Activated T-helper 2 cell treated with anti-CD3 and anti-CD28 coated beads, Interferon-gamma antibody, Interleukin-2, Interleukin-4, amounts not matched to agents 10 μg/mL and 5 μg/mL and 100 μg/mL, durations not matched to agents 14 hours and 24 hours and 36 hours (primary cell): ENCODE measurements around the gene IL1RAPL1. TPM values are rescaled to one million over a fixed set of nuclear protein-coding genes. Genes with fewer than 3 reads are reported as not detected.

Source experiments
- DNase-seq: peaks from one replicate; pipeline ENCODE4 v3.0.0; 2021; ENCODE audit warnings: low spot score
- H3K27ac Mint-ChIP-seq: one replicate; pipeline ENCODE4 v1.8.0; 2021; ENCODE audit warnings: mixed read lengths
- H3K27me3 Mint-ChIP-seq: one replicate; pipeline ENCODE4 v1.8.0; 2021; ENCODE audit warnings: low read depth, mixed read lengths
- H3K36me3 Mint-ChIP-seq: one replicate; pipeline ENCODE4 v1.8.0; 2021; ENCODE audit warnings: low read depth, mixed read lengths
- H3K4me1 Mint-ChIP-seq: one replicate; pipeline ENCODE4 v1.8.0; 2021; ENCODE audit warnings: low read depth, mixed read lengths
- H3K4me3 Mint-ChIP-seq: one replicate; pipeline ENCODE4 v1.8.0; 2021; ENCODE audit warnings: low read depth, mild to moderate bottlenecking, moderate library complexity, mixed read lengths
- H3K9me3 Mint-ChIP-seq: one replicate; pipeline ENCODE4 v1.8.0; 2021; ENCODE audit warnings: mixed read lengths
- intact Hi-C: fragments of 100-400 bp; cut with micrococcal nuclease; formaldehyde crosslinking; loops from one replicate; pipeline ENCODE4 v1.15.1; 2023
- total RNA-seq: library from RNA; stranded (reverse); gene quantifications from 2 replicates; pipeline ENCODE4 v1.2.3, GENCODE V29; 2022

The IL1RAPL1 gene
- total RNA-seq, 1 donor from 2014 or later, result not detected

DNA sequence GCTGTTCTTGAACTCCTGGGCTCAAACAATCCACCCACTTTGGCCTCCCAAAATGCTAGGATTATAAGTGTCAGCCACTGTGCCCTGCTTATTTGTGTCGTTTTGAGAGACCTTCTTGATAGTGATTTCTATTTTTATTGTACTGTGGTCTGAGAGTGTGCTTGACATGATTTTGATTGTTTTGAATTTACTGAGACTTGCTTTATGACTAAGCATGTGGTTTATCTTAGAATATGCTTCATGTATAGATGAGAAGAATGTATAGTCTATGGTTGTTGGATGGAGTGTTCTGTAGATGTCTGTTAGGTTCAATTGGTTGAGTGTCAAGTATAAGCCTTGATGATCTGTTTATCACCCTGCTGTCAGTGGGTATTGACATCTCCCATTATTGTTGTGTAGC is 789.3 kb downstream of the IL1RAPL1 start:
- no peak overlapping the region for H3K27ac Mint-ChIP-seq
- intact Hi-C loops, result no loop called here
- no peaks in the 10 kb centered on the region for H3K4me1 Mint-ChIP-seq
- H3K27me3 Mint-ChIP-seq, result no peaks in the 10 kb centered on the region
- H3K36me3 Mint-ChIP-seq, result no peaks in the 10 kb centered on the region
- peaks cover 13% of the 10 kb centered on the region for H3K9me3 Mint-ChIP-seq
- no peak for DNase-seq
- H3K4me3 Mint-ChIP-seq, result no peak overlapping the region

DNA sequence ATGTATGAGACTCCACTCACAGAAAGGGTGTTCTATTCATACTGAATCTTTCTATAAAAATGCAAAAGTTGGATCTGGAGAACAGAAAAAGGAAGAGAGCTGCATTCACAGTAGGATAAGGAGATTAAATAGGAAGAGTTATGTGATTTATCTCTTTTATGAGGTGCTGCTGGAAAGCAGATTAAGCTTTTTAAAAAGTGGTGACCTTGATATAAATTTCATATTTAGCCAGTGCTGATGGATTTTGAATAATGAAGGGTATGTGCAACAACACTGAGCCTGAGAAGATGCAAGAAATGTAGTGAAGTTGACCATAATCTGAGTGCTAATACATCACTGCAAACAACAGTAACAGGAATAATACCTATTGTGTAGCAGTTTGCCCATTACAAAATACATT is 795.6 kb downstream of the IL1RAPL1 start:
- DNase-seq, result no peak
- H3K27ac Mint-ChIP-seq, result no peak overlapping the region
- no peaks in the 10 kb centered on the region for H3K4me1 Mint-ChIP-seq
- peaks cover 12% of the 10 kb centered on the region for H3K9me3 Mint-ChIP-seq
- no peaks in the 10 kb centered on the region for H3K27me3 Mint-ChIP-seq
- intact Hi-C loops, result no loop called here
- H3K4me3 Mint-ChIP-seq, result no peak overlapping the region
- no peaks in the 10 kb centered on the region for H3K36me3 Mint-ChIP-seq

DNA sequence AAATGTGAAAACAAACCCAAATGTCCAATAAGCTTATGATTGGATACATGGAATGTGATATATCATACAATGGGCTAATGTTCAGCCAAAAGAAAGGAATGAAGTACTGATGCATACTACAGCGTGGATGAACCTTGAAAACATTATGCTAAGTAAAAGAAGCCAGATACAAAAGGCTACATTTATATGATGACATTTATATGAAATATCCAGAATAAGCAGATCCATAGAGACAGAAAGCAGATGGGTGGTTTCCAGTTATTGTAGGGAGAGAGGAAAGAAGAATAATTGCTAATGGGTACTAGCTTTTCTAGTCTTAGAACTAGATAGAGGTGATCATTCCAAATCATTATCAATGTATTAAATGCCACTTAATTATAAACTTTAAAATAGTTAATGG is 801.3 kb downstream of the IL1RAPL1 start:
- intact Hi-C loops, result no loop called here
- H3K4me1 Mint-ChIP-seq, result no peaks in the 10 kb centered on the region
- H3K4me3 Mint-ChIP-seq, result no peak overlapping the region
- DNase-seq, result no peak
- no peaks in the 10 kb centered on the region for H3K27me3 Mint-ChIP-seq
- no peak overlapping the region for H3K27ac Mint-ChIP-seq
- H3K36me3 Mint-ChIP-seq, result no peaks in the 10 kb centered on the region
- H3K9me3 Mint-ChIP-seq, result peaks cover 7% of the 10 kb centered on the region

DNA sequence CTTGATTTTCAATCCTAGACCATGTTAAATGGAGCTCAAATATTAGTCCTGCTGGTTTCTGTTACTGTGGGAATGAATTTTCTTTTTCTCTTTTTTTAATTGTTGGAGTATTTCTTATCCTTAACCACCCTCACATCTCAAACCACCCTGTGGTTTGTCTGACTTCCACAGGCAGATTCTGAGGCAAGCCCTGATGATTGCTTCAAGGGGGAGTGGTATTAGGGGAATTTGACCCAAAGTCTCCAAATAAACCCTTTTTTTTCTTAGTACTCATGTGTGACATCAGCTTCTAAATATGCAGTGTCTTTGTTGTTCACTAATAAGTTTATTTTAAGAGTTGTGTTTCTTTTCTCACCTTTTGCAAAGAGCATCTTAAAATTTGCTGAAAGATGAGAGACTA is 810.3 kb downstream of the IL1RAPL1 start:
- no peak overlapping the region for H3K27ac Mint-ChIP-seq
- no peak overlapping the region for H3K4me3 Mint-ChIP-seq
- H3K27me3 Mint-ChIP-seq, result no peaks in the 10 kb centered on the region
- no peaks in the 10 kb centered on the region for H3K4me1 Mint-ChIP-seq
- no peaks in the 10 kb centered on the region for H3K9me3 Mint-ChIP-seq
- DNase-seq, result no peak
- H3K36me3 Mint-ChIP-seq, result no peaks in the 10 kb centered on the region
- intact Hi-C loops, result no loop called here

DNA sequence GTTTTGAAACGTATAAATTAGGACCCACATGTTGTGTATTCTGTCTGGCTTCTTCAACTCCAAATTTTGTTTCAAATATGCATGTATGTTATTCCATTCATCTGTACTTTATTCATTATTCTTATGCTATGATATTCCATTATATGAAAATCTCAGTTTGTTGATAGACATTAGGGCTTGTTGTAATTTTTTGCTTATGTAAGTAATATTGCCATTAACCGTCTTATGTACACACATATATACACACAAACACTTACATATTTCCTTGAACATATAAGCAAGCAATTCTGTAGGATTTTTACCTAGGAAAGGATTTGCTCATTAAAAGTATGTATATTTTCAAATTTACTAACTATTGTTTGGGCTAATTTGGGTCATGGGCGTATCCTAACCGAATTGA is 820.1 kb downstream of the IL1RAPL1 start:
- no peak for DNase-seq
- H3K27me3 Mint-ChIP-seq, result no peaks in the 10 kb centered on the region
- no peaks in the 10 kb centered on the region for H3K36me3 Mint-ChIP-seq
- H3K9me3 Mint-ChIP-seq, result peaks cover 6% of the 10 kb centered on the region
- H3K4me1 Mint-ChIP-seq, result no peaks in the 10 kb centered on the region
- no peak overlapping the region for H3K27ac Mint-ChIP-seq
- intact Hi-C loops, result no loop called here
- no peak overlapping the region for H3K4me3 Mint-ChIP-seq

DNA sequence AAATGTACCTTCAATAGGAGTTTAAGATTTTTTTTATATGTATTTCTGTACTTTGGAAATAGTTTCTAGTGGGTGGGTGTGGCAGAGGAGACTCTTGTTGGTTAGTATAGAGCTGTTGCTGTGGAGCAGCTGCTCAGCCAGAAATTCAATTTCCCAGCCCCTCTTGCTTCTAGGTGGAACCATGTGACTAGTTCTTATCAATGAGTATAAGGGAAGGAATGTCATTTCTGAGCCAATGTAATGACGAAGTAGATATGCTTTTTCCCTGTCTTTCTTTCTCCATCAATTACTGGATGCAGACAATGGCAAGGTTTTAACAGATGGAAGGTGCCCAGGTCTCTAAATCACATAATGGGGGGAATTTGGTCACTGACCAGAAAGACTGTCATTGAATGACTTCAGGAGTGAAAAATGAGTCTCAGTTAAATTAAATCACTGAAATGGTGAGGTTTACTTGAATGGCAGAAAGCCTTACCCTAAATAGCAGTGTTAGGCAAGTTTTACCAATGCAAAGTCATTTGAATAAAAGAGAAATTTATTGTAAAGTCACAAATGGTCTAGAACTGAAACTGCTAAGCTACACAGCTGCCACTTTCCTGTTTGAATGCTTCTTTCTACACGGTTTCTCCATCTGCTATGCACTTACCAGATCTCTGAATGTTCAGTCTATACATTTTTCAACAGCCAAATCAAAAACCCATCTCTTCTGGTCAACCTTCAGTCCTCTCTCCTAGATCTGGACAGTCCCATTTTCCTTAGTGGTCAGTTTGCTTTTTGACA is 832.7 kb downstream of the IL1RAPL1 start:
- intact Hi-C loops, result no loop called here
- no peak for DNase-seq
- H3K9me3 Mint-ChIP-seq, result no peaks in the 10 kb centered on the region
- no peak overlapping the region for H3K4me3 Mint-ChIP-seq
- H3K27me3 Mint-ChIP-seq, result no peaks in the 10 kb centered on the region
- H3K27ac Mint-ChIP-seq, result no peak overlapping the region
- no peaks in the 10 kb centered on the region for H3K36me3 Mint-ChIP-seq
- no peaks in the 10 kb centered on the region for H3K4me1 Mint-ChIP-seq

DNA sequence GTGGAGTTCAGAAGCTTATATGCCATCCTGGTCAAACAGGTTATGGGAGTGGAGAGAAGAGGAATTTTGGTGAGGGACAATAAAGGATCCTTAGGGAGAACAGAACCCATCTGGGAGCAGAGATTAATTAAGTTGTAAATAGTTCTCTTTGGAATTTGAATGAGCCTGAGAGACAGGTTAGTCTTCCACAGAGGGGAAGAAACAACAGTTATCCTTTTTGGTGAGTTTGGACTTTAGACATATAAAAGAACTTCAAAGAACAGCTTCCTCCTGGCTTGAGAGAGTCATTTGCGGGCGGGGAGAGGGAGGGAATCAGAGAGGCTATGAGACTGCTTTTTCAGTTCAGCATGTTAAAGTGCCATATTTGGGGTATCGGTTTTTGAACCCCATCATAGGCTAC is 834.8 kb downstream of the IL1RAPL1 start:
- Mint-ChIP-seq H3K4me3 (no peak overlapping the region), H3K9me3 (no peaks in the 10 kb centered on the region), H3K27me3 (no peaks in the 10 kb centered on the region), H3K27ac (no peak overlapping the region), H3K36me3 (no peaks in the 10 kb centered on the region), H3K4me1 (no peaks in the 10 kb centered on the region)
- intact Hi-C loops, result no loop called here
- DNase-seq, result no peak

DNA sequence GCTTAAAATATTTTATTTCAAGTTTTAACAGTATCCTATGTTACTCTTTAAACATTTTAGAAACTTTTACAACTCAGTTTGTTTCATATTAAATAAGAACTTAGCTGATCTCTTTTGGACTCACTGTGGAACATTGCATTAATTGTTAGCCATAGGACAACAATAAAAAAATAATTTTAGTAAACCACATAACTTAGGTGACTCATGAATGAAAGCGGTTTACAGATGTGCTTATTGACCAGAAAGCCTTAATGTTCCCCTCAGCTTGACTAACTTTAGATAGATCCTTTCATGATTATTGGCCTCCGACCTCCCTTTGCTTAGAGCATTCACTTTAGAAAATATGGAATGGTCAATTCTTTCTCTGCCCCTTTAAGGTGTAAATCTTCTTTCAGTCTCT is 844.6 kb downstream of the IL1RAPL1 start:
- H3K4me1 Mint-ChIP-seq, result no peaks in the 10 kb centered on the region
- no peaks in the 10 kb centered on the region for H3K9me3 Mint-ChIP-seq
- intact Hi-C loops, result no loop called here
- no peak for DNase-seq
- H3K27ac Mint-ChIP-seq, result no peak overlapping the region
- no peaks in the 10 kb centered on the region for H3K36me3 Mint-ChIP-seq
- H3K27me3 Mint-ChIP-seq, result no peaks in the 10 kb centered on the region
- no peak overlapping the region for H3K4me3 Mint-ChIP-seq

DNA sequence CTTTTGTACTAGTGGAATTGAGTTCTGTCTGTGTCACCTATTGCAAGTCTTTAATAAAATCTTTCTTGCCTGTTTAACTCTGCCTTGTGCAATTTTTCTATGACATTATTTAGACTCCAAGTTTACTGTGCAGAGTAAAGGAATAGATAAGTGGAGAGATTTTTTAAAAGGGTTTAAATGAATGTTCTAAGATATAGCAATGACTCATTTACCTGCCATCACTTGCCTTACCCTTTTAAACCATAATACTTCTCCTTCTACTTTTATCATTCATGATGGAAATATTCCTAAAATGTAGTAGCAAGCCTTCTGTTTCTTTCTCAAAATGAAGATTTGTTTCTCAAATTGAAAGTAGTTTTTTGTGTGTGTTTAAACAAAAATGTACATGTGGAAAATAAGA is 845.3 kb downstream of the IL1RAPL1 start:
- H3K4me3 Mint-ChIP-seq, result no peak overlapping the region
- no peaks in the 10 kb centered on the region for H3K27me3 Mint-ChIP-seq
- no peaks in the 10 kb centered on the region for H3K9me3 Mint-ChIP-seq
- H3K4me1 Mint-ChIP-seq, result no peaks in the 10 kb centered on the region
- no peaks in the 10 kb centered on the region for H3K36me3 Mint-ChIP-seq
- no peak overlapping the region for H3K27ac Mint-ChIP-seq
- intact Hi-C loops, result no loop called here
- DNase-seq, result no peak

DNA sequence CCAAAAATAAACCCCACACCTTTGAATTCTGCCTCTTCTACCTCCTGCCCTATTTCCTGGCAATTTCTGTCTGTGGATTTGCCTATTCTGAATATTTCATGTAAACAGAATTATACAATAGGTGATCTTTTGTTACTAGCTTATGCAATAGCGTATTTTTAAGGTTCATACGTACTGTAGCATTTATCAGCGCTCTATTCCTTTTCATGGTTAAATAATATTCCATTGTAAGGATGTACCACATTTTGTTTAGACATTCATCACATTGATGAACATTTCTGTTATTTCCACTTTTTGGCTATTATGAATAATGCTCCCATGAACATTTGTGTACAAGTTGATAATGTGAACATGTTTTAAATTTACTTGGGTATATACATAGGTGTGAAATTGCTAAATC is 847.7 kb downstream of the IL1RAPL1 start:
- Mint-ChIP-seq H3K27me3 (no peaks in the 10 kb centered on the region), H3K9me3 (no peaks in the 10 kb centered on the region), H3K4me3 (no peak overlapping the region), H3K36me3 (no peaks in the 10 kb centered on the region), H3K27ac (no peak overlapping the region), H3K4me1 (no peaks in the 10 kb centered on the region)
- DNase-seq, result no peak
- intact Hi-C loops, result no loop called here

DNA sequence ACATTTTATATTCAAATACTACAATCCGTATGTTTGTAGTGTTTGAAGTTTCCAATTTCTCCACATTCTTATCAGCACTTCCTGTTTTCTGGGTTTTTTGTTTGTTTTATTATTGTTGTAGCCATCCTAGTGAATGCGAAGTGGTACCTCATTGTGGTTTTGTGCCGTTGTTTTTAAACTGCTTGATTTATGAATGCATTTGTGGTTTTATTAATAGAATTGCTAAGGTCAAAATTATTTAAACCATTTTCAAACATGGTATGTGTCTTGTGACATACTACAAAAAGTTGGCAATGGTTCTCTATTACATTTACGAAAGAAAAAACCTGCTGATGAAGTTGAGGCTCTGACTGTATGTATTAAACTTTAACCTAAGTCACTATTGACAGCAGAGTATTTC is 848.1 kb downstream of the IL1RAPL1 start:
- Mint-ChIP-seq H3K4me1 (no peaks in the 10 kb centered on the region), H3K4me3 (no peak overlapping the region), H3K27me3 (no peaks in the 10 kb centered on the region), H3K9me3 (no peaks in the 10 kb centered on the region), H3K27ac (no peak overlapping the region), H3K36me3 (no peaks in the 10 kb centered on the region)
- intact Hi-C loops, result no loop called here
- DNase-seq, result no peak

DNA sequence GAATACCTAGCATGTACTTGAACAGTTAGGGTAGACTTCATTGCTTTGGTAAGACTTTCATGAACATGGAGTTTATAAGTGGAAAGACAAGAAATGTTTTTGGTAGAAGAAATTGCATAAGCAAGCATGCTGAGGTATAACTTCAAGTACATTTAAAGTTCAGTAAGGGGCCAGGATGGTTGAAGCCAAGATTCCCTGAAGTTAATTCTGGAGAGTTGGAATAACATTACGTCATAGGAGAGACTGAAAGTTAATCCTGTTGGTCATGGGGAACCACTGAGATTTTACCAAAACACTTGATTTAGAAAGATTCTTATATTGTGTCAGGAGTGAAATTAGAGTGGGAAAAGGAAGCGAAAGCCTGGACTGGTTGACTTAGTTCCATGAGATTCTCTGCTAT is 860.6 kb downstream of the IL1RAPL1 start:
- H3K9me3 Mint-ChIP-seq, result no peaks in the 10 kb centered on the region
- H3K4me1 Mint-ChIP-seq, result no peaks in the 10 kb centered on the region
- H3K27ac Mint-ChIP-seq, result no peak overlapping the region
- no peaks in the 10 kb centered on the region for H3K36me3 Mint-ChIP-seq
- H3K27me3 Mint-ChIP-seq, result no peaks in the 10 kb centered on the region
- no peak for DNase-seq
- no peak overlapping the region for H3K4me3 Mint-ChIP-seq
- intact Hi-C loops, result no loop called here

DNA sequence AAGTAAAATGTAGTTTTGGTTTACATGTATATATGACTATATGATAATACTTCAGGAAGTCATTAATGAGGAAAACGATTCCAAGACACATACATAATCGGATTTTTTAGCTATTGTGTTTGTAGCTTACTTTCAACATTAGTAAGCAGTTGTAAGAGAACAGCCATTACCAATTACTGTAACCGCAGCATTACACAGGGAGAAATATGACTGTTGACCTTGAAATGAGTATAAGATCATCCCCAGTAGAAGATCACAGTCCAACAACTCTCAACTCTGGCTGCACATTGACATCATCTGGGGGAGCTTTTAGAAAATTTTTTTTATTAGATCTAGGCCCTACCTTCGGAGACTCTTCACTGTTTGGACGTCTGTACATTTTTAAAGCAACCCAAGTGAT is 866.1 kb downstream of the IL1RAPL1 start:
- no peaks in the 10 kb centered on the region for H3K36me3 Mint-ChIP-seq
- no peaks in the 10 kb centered on the region for H3K27me3 Mint-ChIP-seq
- no peak overlapping the region for H3K4me3 Mint-ChIP-seq
- no peak for DNase-seq
- H3K27ac Mint-ChIP-seq, result no peak overlapping the region
- H3K4me1 Mint-ChIP-seq, result no peaks in the 10 kb centered on the region
- H3K9me3 Mint-ChIP-seq, result no peaks in the 10 kb centered on the region
- intact Hi-C loops, result no loop called here

DNA sequence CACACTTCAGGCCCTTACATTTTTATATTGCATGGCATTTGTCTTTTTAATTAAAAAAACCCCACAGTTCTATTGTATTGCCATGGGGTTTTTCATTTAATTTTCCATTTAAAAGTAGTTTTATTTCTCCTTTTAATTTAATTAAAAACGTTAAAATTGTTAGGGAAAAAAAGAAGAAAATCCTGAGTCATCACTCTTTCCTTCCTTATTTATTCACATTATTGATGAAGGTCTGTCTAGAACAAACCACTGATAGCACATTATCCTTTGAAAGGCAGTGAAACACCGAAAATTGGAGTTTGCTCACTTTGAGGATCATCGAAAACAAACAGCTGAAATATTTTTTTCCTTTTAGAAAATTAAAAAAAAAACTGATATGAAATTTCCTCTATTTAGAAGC is 868.5 kb downstream of the IL1RAPL1 start:
- intact Hi-C loops, result no loop called here
- Mint-ChIP-seq H3K27me3 (no peaks in the 10 kb centered on the region), H3K27ac (no peak overlapping the region), H3K4me1 (no peaks in the 10 kb centered on the region), H3K9me3 (peaks cover 7% of the 10 kb centered on the region), H3K36me3 (no peaks in the 10 kb centered on the region), H3K4me3 (no peak overlapping the region)
- no peak for DNase-seq
